ENCODE measurements around the gene KRTAP10-6. TPM values are rescaled to one million over a fixed set of nuclear protein-coding genes. Genes with fewer than 3 reads are reported as not detected.
"Not testable (repeated sequence)": the region's sequence is repeated elsewhere in the genome, so short reads cannot be mapped to it uniquely, and the experiment has no call there.

Gene KRTAP10-6
- total RNA-seq, 2 experiments from 2014 or later: not detected

GRCh38 chr21:44566403-44566802, 25.9 kb downstream of the KRTAP10-6 start:
- ChIA-PET CTCF (interaction anchor here (0.9 kb wide), 1 partner anchor 56 kb away, joined by 3 read pairs; no protein-coding TSS in a partner anchor), POLR2A (no interaction called here)
- Mint-ChIP-seq H3K36me3 (ENCODE audit: low read depth) (peaks cover 2% of the 10 kb centered on the region), H3K9me3 (peaks cover 8% of the 10 kb centered on the region), H3K4me3 (no peak overlapping the region), H3K27ac (no peak overlapping the region), H3K4me1 (peaks cover 11% of the 10 kb centered on the region), H3K27me3 (peaks cover 6% of the 10 kb centered on the region)
- no peak for DNase-seq

GRCh38 chr21:44564886-44565598, 27.3 kb downstream of the KRTAP10-6 start:
- Mint-ChIP-seq H3K27ac (peak overlapping the region; percentile 9), H3K4me3 (no peak overlapping the region), H3K27me3 (peaks cover 15% of the 10 kb centered on the region), H3K9me3 (peaks cover 11% of the 10 kb centered on the region), H3K36me3 (ENCODE audit: low read depth) (peaks cover 2% of the 10 kb centered on the region), H3K4me1 (peaks cover 11% of the 10 kb centered on the region)
- ChIA-PET POLR2A (no interaction called here), CTCF (no interaction called here)
- DNase-seq: no peak

GRCh38 chr21:44564099-44564498, 28.2 kb downstream of the KRTAP10-6 start:
- Mint-ChIP-seq H3K4me3 (no peak overlapping the region), H3K4me1 (peaks cover 11% of the 10 kb centered on the region), H3K36me3 (ENCODE audit: low read depth) (peaks cover 2% of the 10 kb centered on the region), H3K27ac (no peak overlapping the region), H3K27me3 (peaks cover 15% of the 10 kb centered on the region), H3K9me3 (peaks cover 11% of the 10 kb centered on the region)
- CTCF ChIA-PET: no interaction called here
- no peak for DNase-seq
- POLR2A ChIA-PET: no interaction called here

GRCh38 chr21:44558695-44559094, 33.6 kb downstream of the KRTAP10-6 start, which contains the start of gene KRTAP10-3:
TSS of gene KRTAP10-3 (minus strand) at chr21:44558795. CDS start at chr21:44558715, 80 bp downstream.
- peaks cover 11% of the 10 kb centered on the region for H3K9me3 Mint-ChIP-seq
- H3K27me3 Mint-ChIP-seq: peaks cover 18% of the 10 kb centered on the region
- H3K4me3 Mint-ChIP-seq: no peak within 1 kb of the TSS
- H3K36me3 Mint-ChIP-seq (ENCODE audit: low read depth): peaks cover 2% of the 10 kb centered on the region
- H3K4me1 Mint-ChIP-seq: no peaks in the 10 kb centered on the region
- ChIA-PET CTCF (no interaction called here), POLR2A (no interaction called here)
- no peak within 1 kb of the TSS for H3K27ac Mint-ChIP-seq
- no peak for DNase-seq

GRCh38 chr21:44558329-44558675, 34.0 kb downstream of the KRTAP10-6 start:
- H3K27ac Mint-ChIP-seq; H3K36me3 Mint-ChIP-seq (ENCODE audit: low read depth); DNase-seq; H3K4me1 Mint-ChIP-seq; H3K4me3 Mint-ChIP-seq; POLR2A ChIA-PET; CTCF ChIA-PET: not testable (repeated sequence)
- H3K9me3 Mint-ChIP-seq: peaks cover 11% of the 10 kb centered on the region
- H3K27me3 Mint-ChIP-seq: peaks cover 18% of the 10 kb centered on the region

GRCh38 chr21:44557491-44558328, 34.6 kb downstream of the KRTAP10-6 start:
- H3K9me3 Mint-ChIP-seq: peaks cover 11% of the 10 kb centered on the region
- peaks cover 18% of the 10 kb centered on the region for H3K27me3 Mint-ChIP-seq
- no peak for DNase-seq
- no peak overlapping the region for H3K27ac Mint-ChIP-seq
- CTCF ChIA-PET: interaction anchor here (0.8 kb wide), 1 partner anchor 10 kb away, joined by 3 read pairs; no protein-coding TSS in a partner anchor
- H3K36me3 Mint-ChIP-seq (ENCODE audit: low read depth): peaks cover 2% of the 10 kb centered on the region
- POLR2A ChIA-PET: no interaction called here
- no peak overlapping the region for H3K4me3 Mint-ChIP-seq
- H3K4me1 Mint-ChIP-seq: no peaks in the 10 kb centered on the region

GRCh38 chr21:44556879-44557278, 35.4 kb downstream of the KRTAP10-6 start:
- H3K27ac Mint-ChIP-seq: no peak overlapping the region
- H3K27me3 Mint-ChIP-seq: peaks cover 14% of the 10 kb centered on the region
- ChIA-PET POLR2A (no interaction called here), CTCF (interaction anchor here (0.8 kb wide), 1 partner anchor 10 kb away, joined by 3 read pairs; no protein-coding TSS in a partner anchor)
- H3K4me1 Mint-ChIP-seq: no peaks in the 10 kb centered on the region
- peaks cover 3% of the 10 kb centered on the region for H3K9me3 Mint-ChIP-seq
- no peak for DNase-seq
- no peak overlapping the region for H3K4me3 Mint-ChIP-seq
- no peaks in the 10 kb centered on the region for H3K36me3 Mint-ChIP-seq (ENCODE audit: low read depth)

- no peak overlapping the region for H3K4me3 Mint-ChIP-seq
- H3K36me3 Mint-ChIP-seq (ENCODE audit: low read depth): no peaks in the 10 kb centered on the region
- CTCF ChIA-PET: no interaction called here
- H3K4me1 Mint-ChIP-seq: no peaks in the 10 kb centered on the region
- H3K9me3 Mint-ChIP-seq: no peaks in the 10 kb centered on the region
- no peak overlapping the region for H3K27ac Mint-ChIP-seq
- H3K27me3 Mint-ChIP-seq: peaks cover 5% of the 10 kb centered on the region
- POLR2A ChIA-PET: interaction anchor here (1.2 kb wide), 1 partner anchor 64 kb away, joined by 4 read pairs; no protein-coding TSS in a partner anchor
- peak; percentile 12 for DNase-seq
These were observed 37.0 kb downstream of the KRTAP10-6 start for GRCh38 chr21:44555200-44555875.

GRCh38 chr21:44552681-44553080, 39.6 kb downstream of the KRTAP10-6 start:
- H3K36me3 Mint-ChIP-seq (ENCODE audit: low read depth): peaks cover 2% of the 10 kb centered on the region
- DNase-seq: no peak
- ChIA-PET POLR2A (no interaction called here), CTCF (no interaction called here)
- no peak overlapping the region for H3K27ac Mint-ChIP-seq
- H3K4me3 Mint-ChIP-seq: no peak overlapping the region
- H3K9me3 Mint-ChIP-seq: peaks cover under 1% of the 10 kb centered on the region
- peaks cover 11% of the 10 kb centered on the region for H3K4me1 Mint-ChIP-seq
- H3K27me3 Mint-ChIP-seq: no peaks in the 10 kb centered on the region

- ChIA-PET CTCF (no interaction called here), POLR2A (no interaction called here)
- Mint-ChIP-seq H3K27ac (no peak overlapping the region), H3K36me3 (ENCODE audit: low read depth) (peaks cover 8% of the 10 kb centered on the region), H3K27me3 (no peaks in the 10 kb centered on the region), H3K4me1 (peaks cover 16% of the 10 kb centered on the region), H3K9me3 (peaks cover 6% of the 10 kb centered on the region), H3K4me3 (no peak overlapping the region)
- DNase-seq: no peak
These were observed 40.2 kb downstream of the KRTAP10-6 start for GRCh38 chr21:44552136-44552535.

- no peak within 1 kb of the TSS for H3K27ac Mint-ChIP-seq
- peaks cover 15% of the 10 kb centered on the region for H3K36me3 Mint-ChIP-seq (ENCODE audit: low read depth)
- peaks cover 12% of the 10 kb centered on the region for H3K9me3 Mint-ChIP-seq
- H3K4me1 Mint-ChIP-seq: peaks cover 20% of the 10 kb centered on the region
- no peak for DNase-seq
- H3K27me3 Mint-ChIP-seq: no peaks in the 10 kb centered on the region
- POLR2A ChIA-PET: interaction anchor here (0.6 kb wide), 1 partner anchor 17 kb away, joined by 3 read pairs; no protein-coding TSS in a partner anchor
- CTCF ChIA-PET: no interaction called here
- no peak within 1 kb of the TSS for H3K4me3 Mint-ChIP-seq
These were observed 40.9 kb downstream of the KRTAP10-6 start, which contains the start of gene KRTAP10-2 for GRCh38 chr21:44551340-44551961. TSS of gene KRTAP10-2 (minus strand) at chr21:44551505. CDS start at chr21:44551458, 47 bp downstream.

GRCh38 chr21:44550807-44551206, 41.5 kb downstream of the KRTAP10-6 start:
- Mint-ChIP-seq H3K36me3 (ENCODE audit: low read depth) (peaks cover 18% of the 10 kb centered on the region), H3K27me3 (no peaks in the 10 kb centered on the region), H3K27ac (no peak overlapping the region), H3K9me3 (peaks cover 13% of the 10 kb centered on the region), H3K4me3 (no peak overlapping the region), H3K4me1 (peaks cover 20% of the 10 kb centered on the region)
- CTCF ChIA-PET: no interaction called here
- DNase-seq: no peak
- POLR2A ChIA-PET: interaction anchor here (0.6 kb wide), 1 partner anchor 17 kb away, joined by 3 read pairs; no protein-coding TSS in a partner anchor
